Smooth muscle cell (in vitro differentiated cells): ENCODE results near the gene CEP55. TPM values are rescaled to one million over a fixed set of nuclear protein-coding genes. Genes with fewer than 3 reads are reported as not detected.

Experiments used
- DNase-seq: peaks from one replicate; lab custom pipeline; 2025; ENCODE audit not compliant: unreplicated experiment; lab: John Stamatoyannopoulos, UW
- H2AFZ ChIP-seq: fragments of 200-600 bp; sonication (generic); 2 replicates; pipeline ENCODE4 v1.6.0; 2016; ENCODE audit warnings: antibody characterized with exemption, low read depth, mild to moderate bottlenecking
- H3F3A ChIP-seq: fragments of 200-600 bp; sonication (generic); 2 replicates; pipeline ENCODE4 v1.6.0; 2017; ENCODE audit warnings: antibody characterized with exemption, low read depth
- H3K27ac ChIP-seq: fragments of 200-600 bp; sonication (generic); 2 replicates; pipeline ENCODE4 v1.5.1; 2016; ENCODE audit warnings: low read depth, mild to moderate bottlenecking
- H3K27me3 ChIP-seq: fragments of 200-600 bp; sonication (generic); 2 replicates; pipeline ENCODE4 v1.6.1; 2016; ENCODE audit warnings: low read depth, mild to moderate bottlenecking
- H3K36me3 ChIP-seq: fragments of 200-600 bp; sonication (generic); 2 replicates; pipeline ENCODE4 v1.5.1; 2016; ENCODE audit warnings: low read depth
- H3K4me1 ChIP-seq: fragments of 200-600 bp; sonication (generic); 2 replicates; pipeline ENCODE4 v1.5.1; 2016; ENCODE audit warnings: low read depth
- H3K4me2 ChIP-seq: fragments of 200-600 bp; sonication (generic); 2 replicates; pipeline ENCODE4 v1.6.0; 2016; ENCODE audit warnings: mild to moderate bottlenecking
- H3K4me3 ChIP-seq: fragments of 200-600 bp; sonication (generic); 2 replicates; pipeline ENCODE4 v1.5.1; 2016; ENCODE audit warnings: mild to moderate bottlenecking
- H3K79me2 ChIP-seq: fragments of 200-600 bp; sonication (generic); 2 replicates; pipeline ENCODE4 v1.6.0; 2016; ENCODE audit warnings: low read depth, mild to moderate bottlenecking
- H3K9ac ChIP-seq: fragments of 200-600 bp; sonication (generic); 2 replicates; pipeline ENCODE4 v1.6.0; 2016; ENCODE audit warnings: low read depth
- H3K9me3 ChIP-seq: fragments of 200-600 bp; sonication (generic); replicated peaks from 2 replicates; pipeline ENCODE4 v1.5.1; 2016; ENCODE audit warnings: low read depth
- H4K20me1 ChIP-seq: fragments of 200-600 bp; sonication (generic); 2 replicates; pipeline ENCODE4 v1.6.0; 2016; ENCODE audit warnings: low read depth
- CTCF ChIP-seq: fragments of 200-600 bp; sonication (generic); IDR thresholded peaks from 2 replicates; pipeline ENCODE4 v1.5.1; 2017; ENCODE audit warnings: borderline replicate concordance, mild to moderate bottlenecking, antibody characterized with exemption; ENCODE audit not compliant: insufficient read depth, poor library complexity, severe bottlenecking
- WGBS: methylation state at CpG from one replicate; pipeline ENCODE4 v1.1.7; 2016; ENCODE audit warnings: low lambda C conversion rate; 5-methylcytosine and 5-hydroxymethylcytosine counted together
- polyA plus RNA-seq: library from polyadenylated mRNA; unstranded; fragments of >200 nt; fragmentation: Nextera tagmentation; extraction: Ambion mirVana; gene quantifications from 2 replicates; pipeline ENCODE4 v1.2.1, GENCODE V29; 2016
- total RNA-seq: library from RNA; depleted of rRNA; stranded (reverse); fragments of >200 nt; gene quantifications from 2 replicates; pipeline ENCODE4 v1.2.3, GENCODE V29; 2014

CEP55 gene
- total and polyA plus RNA-seq, 2 experiments from 2014 or later = 6.8 to 9.3 TPM

DNA sequence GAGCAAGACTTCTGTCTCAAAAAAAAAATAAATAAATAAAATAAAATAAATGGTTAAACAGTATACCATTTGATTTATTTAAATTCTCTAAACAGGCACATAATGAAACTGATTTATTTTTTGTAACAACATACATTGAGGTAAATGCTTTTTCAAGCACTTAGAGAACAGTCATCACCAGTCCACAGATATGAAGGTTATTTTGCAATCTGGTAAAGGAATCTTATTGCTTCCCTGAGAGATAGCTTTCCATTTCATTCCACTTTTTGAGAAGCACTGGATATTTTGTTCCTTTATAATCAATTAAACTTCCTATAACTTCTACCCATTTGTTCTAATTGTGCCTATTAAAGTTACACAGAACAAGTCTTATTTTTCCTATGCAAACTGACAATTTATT lies 5.2 kb downstream of the CEP55 start:
- Histone ChIP-seq H3F3A (no peaks in the 10 kb centered on the region), H2AFZ (no peak overlapping the region), H3K4me3 (no peak overlapping the region), H3K27me3 (no peaks in the 10 kb centered on the region), H3K36me3 (no peaks in the 10 kb centered on the region), H3K9me3 (no peaks in the 10 kb centered on the region), H3K4me1 (peaks cover 8% of the 10 kb centered on the region), H3K27ac (no peak overlapping the region), H3K79me2 (peaks cover 11% of the 10 kb centered on the region), H4K20me1 (no peaks in the 10 kb centered on the region), H3K4me2 (no peak overlapping the region), H3K9ac (no peak overlapping the region)
- no peak for TF ChIP-seq CTCF
- DNase-seq = no peak

DNA sequence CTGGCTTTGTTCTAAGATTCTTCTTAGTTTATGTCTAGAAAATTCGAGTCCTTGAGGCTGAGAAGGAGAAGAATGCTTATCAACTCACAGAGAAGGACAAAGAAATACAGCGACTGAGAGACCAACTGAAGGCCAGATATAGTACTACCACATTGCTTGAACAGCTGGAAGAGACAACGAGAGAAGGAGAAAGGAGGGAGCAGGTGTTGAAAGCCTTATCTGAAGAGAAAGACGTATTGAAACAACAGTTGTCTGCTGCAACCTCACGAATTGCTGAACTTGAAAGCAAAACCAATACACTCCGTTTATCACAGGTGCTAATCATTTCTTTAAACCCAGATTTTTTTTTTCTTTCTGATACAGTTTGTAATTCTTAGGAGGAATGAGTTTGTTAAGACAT lies 6.7 kb downstream of the CEP55 start:
- Histone ChIP-seq H3K79me2 (peaks cover 3% of the 10 kb centered on the region), H3K4me3 (no peak overlapping the region), H3K4me2 (no peak overlapping the region), H3K27me3 (no peaks in the 10 kb centered on the region), H4K20me1 (no peaks in the 10 kb centered on the region), H3K4me1 (peaks cover 7% of the 10 kb centered on the region), H3F3A (no peaks in the 10 kb centered on the region), H3K36me3 (no peaks in the 10 kb centered on the region), H3K9me3 (no peaks in the 10 kb centered on the region), H3K9ac (no peak overlapping the region), H2AFZ (no peak overlapping the region), H3K27ac (no peak overlapping the region)
- no peak for DNase-seq
- 93% methylated on average over 6 of the region's 6 CpGs for WGBS
- TF ChIP-seq CTCF = no peak

DNA sequence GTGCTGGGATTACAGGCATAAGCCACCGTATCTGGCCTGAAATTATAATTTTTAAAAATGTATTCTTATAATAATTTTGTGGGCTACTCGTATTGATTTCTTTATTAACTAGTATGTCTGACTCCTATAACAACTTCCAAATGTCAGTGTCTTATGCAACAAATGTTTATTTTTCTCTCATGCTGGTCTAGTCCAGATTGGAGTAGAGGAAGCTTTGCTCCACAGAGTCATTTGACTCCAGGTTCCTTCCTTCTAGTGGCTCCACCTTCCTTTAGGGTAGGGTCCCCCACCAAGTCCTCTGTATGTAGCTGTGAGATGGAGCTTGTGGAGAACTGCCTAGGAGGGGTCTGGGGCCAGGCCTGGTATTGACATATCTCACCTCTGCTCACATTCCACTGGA lies 8.7 kb downstream of the CEP55 start:
- H3K27ac ChIP-seq = no peak overlapping the region
- H3K4me3 ChIP-seq = no peak overlapping the region
- no peaks in the 10 kb centered on the region for H3K4me1 ChIP-seq
- no peak for TF ChIP-seq CTCF
- no peak overlapping the region for H3K9ac ChIP-seq
- no peaks in the 10 kb centered on the region for H3K9me3 ChIP-seq
- no peak for DNase-seq
- H3K4me2 ChIP-seq = no peak overlapping the region
- no peak overlapping the region for H2AFZ ChIP-seq
- no peaks in the 10 kb centered on the region for H3K79me2 ChIP-seq
- H3K27me3 ChIP-seq = no peaks in the 10 kb centered on the region
- H3K36me3 ChIP-seq = no peaks in the 10 kb centered on the region
- WGBS = 100% methylated on average over 2 of the region's 2 CpGs
- H4K20me1 ChIP-seq = no peaks in the 10 kb centered on the region
- H3F3A ChIP-seq = no peaks in the 10 kb centered on the region

- 97% methylated on average over 8 of the region's 8 CpGs for WGBS
- no peaks in the 10 kb centered on the region for H3F3A ChIP-seq
Measured at GRCh38 chr10:93509816-93510215, 13.4 kb downstream of the CEP55 start.

More at GRCh38 chr10:93509816-93510215, 13.4 kb downstream of the CEP55 start:
- Histone ChIP-seq H4K20me1 (no peaks in the 10 kb centered on the region), H3K36me3 (no peaks in the 10 kb centered on the region), H3K4me1 (no peaks in the 10 kb centered on the region), H3K9ac (no peak overlapping the region), H3K27ac (no peak overlapping the region), H3K27me3 (no peaks in the 10 kb centered on the region), H3K4me2 (no peak overlapping the region), H3K79me2 (no peaks in the 10 kb centered on the region), H3K4me3 (no peak overlapping the region), H3K9me3 (no peaks in the 10 kb centered on the region), H2AFZ (no peak overlapping the region)
- TF ChIP-seq CTCF = no peak
- no peak for DNase-seq
